Trophoblast cell (in vitro differentiated cells and primary cell): Measurements from ENCODE around the gene GRAMD2A.

Experiments used
- DNase-seq, 2 donors: peaks; one replicate each; pipeline ENCODE4 v3.0.0-alpha.2; 2016
- H2AFZ ChIP-seq: 2 replicates; pipeline ENCODE4 v1.6.1; 2013; ENCODE audit warnings: low read length, moderate library complexity, mild to moderate bottlenecking; ENCODE audit not compliant: insufficient read depth, poor library complexity
- H2AK5ac ChIP-seq: 2 replicates; pipeline ENCODE4 v1.6.1; 2013; ENCODE audit warnings: mild to moderate bottlenecking, low read length
- H2BK120ac ChIP-seq: 2 replicates; pipeline ENCODE4 v1.6.1; 2013; ENCODE audit warnings: low read length, mild to moderate bottlenecking, moderate library complexity; ENCODE audit not compliant: insufficient read depth, poor library complexity
- H2BK12ac ChIP-seq: 2 replicates; pipeline ENCODE4 v1.6.1; 2013; ENCODE audit warnings: mild to moderate bottlenecking, low read length, moderate library complexity
- H2BK5ac ChIP-seq: 2 replicates; pipeline ENCODE4 v1.6.1; 2013; ENCODE audit warnings: low read length, low read depth, moderate library complexity, mild to moderate bottlenecking; ENCODE audit not compliant: poor library complexity
- H3K14ac ChIP-seq: 2 replicates; pipeline ENCODE4 v1.6.1; 2013; ENCODE audit warnings: mild to moderate bottlenecking, low read length
- H3K18ac ChIP-seq: 2 replicates; pipeline ENCODE4 v1.6.1; 2013; ENCODE audit warnings: mild to moderate bottlenecking, low read length
- H3K23ac ChIP-seq: 2 replicates; pipeline ENCODE4 v1.6.1; 2013; ENCODE audit warnings: low read length
- H3K27ac ChIP-seq: 2 replicates; pipeline ENCODE4 v1.5.1; 2013; ENCODE audit warnings: low read depth, mild to moderate bottlenecking, inconsistent platforms, low read length, moderate library complexity
- H3K27me3 ChIP-seq: 2 replicates; pipeline ENCODE4 v1.6.1; 2013; ENCODE audit warnings: inconsistent platforms, mild to moderate bottlenecking, low read length, moderate library complexity; ENCODE audit not compliant: insufficient read depth
- H3K36me3 ChIP-seq, 2 experiments: 1 replicate in 1 of 2; 2 replicates in 1 of 2; pipeline ENCODE4 v1.6.1; 2013; ENCODE audit warnings: low read length in 2 of 2, mild to moderate bottlenecking in 2 of 2, moderate library complexity in 1 of 2; ENCODE audit not compliant: insufficient read depth in 2 of 2, control insufficient read depth in 1 of 2
- H3K4ac ChIP-seq: 2 replicates; pipeline ENCODE4 v1.6.1; 2013; ENCODE audit warnings: low read depth, mild to moderate bottlenecking, low read length, moderate library complexity
- H3K4me1 ChIP-seq, 2 experiments: 1 replicate in 1 of 2; 2 replicates in 1 of 2; pipeline ENCODE4 v1.6.1; 2013; ENCODE audit warnings: low read length in 2 of 2, mild to moderate bottlenecking in 2 of 2, moderate library complexity in 1 of 2; ENCODE audit not compliant: insufficient read depth in 2 of 2, control insufficient read depth in 1 of 2
- H3K4me2 ChIP-seq: 2 replicates; pipeline ENCODE4 v1.6.1; 2013; ENCODE audit warnings: inconsistent platforms, mild to moderate bottlenecking, low read length, moderate library complexity
- H3K4me3 ChIP-seq: 2 replicates; pipeline ENCODE4 v1.5.1; 2013; ENCODE audit warnings: mild to moderate bottlenecking, low read depth, low read length, inconsistent platforms
- H3K79me1 ChIP-seq: one replicate; pipeline ENCODE4 v1.6.1; 2013; ENCODE audit warnings: low read length
- H3K79me2 ChIP-seq: 2 replicates; pipeline ENCODE4 v1.6.1; 2013; ENCODE audit warnings: low read length, mild to moderate bottlenecking; ENCODE audit not compliant: control insufficient read depth, insufficient read depth, poor library complexity
- H3K9ac ChIP-seq: 2 replicates; pipeline ENCODE4 v1.6.1; 2013; ENCODE audit warnings: mild to moderate bottlenecking, low read length
- H3K9me3 ChIP-seq: 2 replicates; pipeline ENCODE4 v1.6.1; 2013; ENCODE audit warnings: low read depth, mild to moderate bottlenecking, control low read depth, inconsistent platforms, low read length; ENCODE audit not compliant: insufficient read depth
- H4K12ac ChIP-seq: 2 replicates; pipeline ENCODE4 v1.6.1; 2013; ENCODE audit warnings: low read depth, mild to moderate bottlenecking, low read length, moderate library complexity
- H4K8ac ChIP-seq: 2 replicates; pipeline ENCODE4 v1.6.1; 2013; ENCODE audit warnings: low read depth, mild to moderate bottlenecking, low read length, moderate library complexity
- H4K91ac ChIP-seq: one replicate; pipeline ENCODE4 v1.6.1; 2013; ENCODE audit warnings: low read depth, mild to moderate bottlenecking, low read length, moderate library complexity
- WGBS: extraction: QIAGEN DNeasy Blood & Tissue Kit; methylation state at CpG from one replicate; pipeline ENCODE4 v1.1.7; 2013; ENCODE audit warnings: missing lambda C conversion rate; ENCODE audit not compliant: insufficient read length, insufficient coverage; ENCODE audit errors: extremely low coverage; 5-methylcytosine and 5-hydroxymethylcytosine counted together

GRAMD2A gene

GRCh38 chr15:72154316-72154715 is 43.3 kb downstream of the GRAMD2A start:
- H3K4me2 ChIP-seq: no peak overlapping the region
- no peak overlapping the region for H4K8ac ChIP-seq

GRCh38 chr15:72153269-72154000 is 44.2 kb downstream of the GRAMD2A start:
- H3K14ac ChIP-seq: no peak overlapping the region
- H3K4me3 ChIP-seq: no peak overlapping the region
- H3K27me3 ChIP-seq: no peaks in the 10 kb centered on the region
- H4K12ac ChIP-seq: no peak overlapping the region
- no peak overlapping the region for H2BK12ac ChIP-seq
- no peak overlapping the region for H4K8ac ChIP-seq
- H2AK5ac ChIP-seq: no peak overlapping the region
- no peak overlapping the region for H3K4me2 ChIP-seq
- H2BK5ac ChIP-seq: no peak overlapping the region
- H3K79me1 ChIP-seq: peaks cover 2% of the 10 kb centered on the region
- H3K9ac ChIP-seq: no peak overlapping the region
- no peak overlapping the region for H2AFZ ChIP-seq
- DNase-seq: no peak
- H3K36me3 ChIP-seq: no peaks in the 10 kb centered on the region
- no peaks in the 10 kb centered on the region for H3K4me1 ChIP-seq
- H2BK120ac ChIP-seq: no peak overlapping the region
- no peak overlapping the region for H3K18ac ChIP-seq
- H4K91ac ChIP-seq: no peak overlapping the region
- no peak overlapping the region for H3K27ac ChIP-seq
- no peak overlapping the region for H3K23ac ChIP-seq
- no peaks in the 10 kb centered on the region for H3K79me2 ChIP-seq
- no peaks in the 10 kb centered on the region for H3K9me3 ChIP-seq
- H3K4ac ChIP-seq: no peak overlapping the region
- no CpG with 5 or more reads among the region's 5 CpGs for WGBS

More at GRCh38 chr15:72154316-72154715, 43.3 kb downstream of the GRAMD2A start:
- no peak for DNase-seq
- Histone ChIP-seq H3K23ac (no peak overlapping the region), H2AK5ac (no peak overlapping the region), H3K9me3 (no peaks in the 10 kb centered on the region), H2AFZ (no peak overlapping the region), H3K4me3 (no peak overlapping the region), H2BK120ac (no peak overlapping the region), H3K36me3 (no peaks in the 10 kb centered on the region), H2BK12ac (no peak overlapping the region), H3K18ac (no peak overlapping the region), H2BK5ac (no peak overlapping the region), H3K4me1 (no peaks in the 10 kb centered on the region), H3K79me2 (no peaks in the 10 kb centered on the region), H4K12ac (no peak overlapping the region), H3K14ac (no peak overlapping the region), H3K27ac (no peak overlapping the region), H3K9ac (no peak overlapping the region), H3K79me1 (peaks cover 2% of the 10 kb centered on the region), H3K27me3 (no peaks in the 10 kb centered on the region), H4K91ac (no peak overlapping the region), H3K4ac (no peak overlapping the region)
- WGBS: no CpG with 5 or more reads among the region's 7 CpGs

GRCh38 chr15:72147418-72147817 is 50.2 kb downstream of the GRAMD2A start:
- H3K4me2 ChIP-seq: no peak overlapping the region

DNA sequence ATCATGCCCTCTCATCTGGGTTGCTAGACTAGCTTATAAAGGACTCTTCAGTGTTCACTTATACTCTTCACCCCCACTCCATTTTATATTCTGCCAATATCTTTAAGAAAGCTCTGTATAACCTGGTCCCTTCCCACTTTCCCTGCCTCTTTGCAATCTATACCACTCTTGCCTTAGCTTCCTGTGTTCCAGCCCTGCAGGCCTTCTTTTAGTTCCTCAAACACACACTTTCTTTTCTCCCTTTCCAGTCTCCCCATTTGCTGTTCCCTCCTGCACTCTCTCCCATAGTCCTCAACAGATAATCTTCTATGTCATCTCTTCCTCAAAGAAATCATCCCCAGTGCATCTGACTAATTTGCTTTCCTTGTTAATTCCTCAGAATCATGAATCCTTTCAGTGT is 50.7 kb downstream of the GRAMD2A start:
- Histone ChIP-seq H3K9ac (no peak overlapping the region), H3K4me3 (no peak overlapping the region), H3K79me2 (no peaks in the 10 kb centered on the region), H3K79me1 (no peaks in the 10 kb centered on the region), H3K27me3 (no peaks in the 10 kb centered on the region), H3K27ac (no peak overlapping the region), H3K4me2 (no peak overlapping the region), H4K8ac (no peak overlapping the region), H3K4me1 (no peaks in the 10 kb centered on the region), H3K14ac (no peak overlapping the region), H3K36me3 (no peaks in the 10 kb centered on the region), H3K23ac (no peak overlapping the region), H3K4ac (no peak overlapping the region), H2BK120ac (no peak overlapping the region), H3K9me3 (no peaks in the 10 kb centered on the region), H4K91ac (no peak overlapping the region), H2AK5ac (no peak overlapping the region), H2AFZ (no peak overlapping the region), H2BK5ac (no peak overlapping the region), H4K12ac (no peak overlapping the region), H3K18ac (no peak overlapping the region), H2BK12ac (no peak overlapping the region)
- no peak for DNase-seq

More at GRCh38 chr15:72147418-72147817, 50.2 kb downstream of the GRAMD2A start:
- Histone ChIP-seq H2AK5ac (no peak overlapping the region), H2BK120ac (no peak overlapping the region), H3K18ac (no peak overlapping the region), H3K9ac (no peak overlapping the region), H3K14ac (no peak overlapping the region), H3K27me3 (no peaks in the 10 kb centered on the region), H3K9me3 (no peaks in the 10 kb centered on the region), H2BK12ac (no peak overlapping the region), H3K23ac (no peak overlapping the region), H4K12ac (no peak overlapping the region), H3K4me3 (no peak overlapping the region), H3K79me1 (no peaks in the 10 kb centered on the region), H4K8ac (no peak overlapping the region), H2AFZ (no peak overlapping the region), H3K79me2 (no peaks in the 10 kb centered on the region), H3K4ac (no peak overlapping the region), H3K36me3 (no peaks in the 10 kb centered on the region), H3K27ac (no peak overlapping the region), H2BK5ac (no peak overlapping the region), H4K91ac (no peak overlapping the region), H3K4me1 (no peaks in the 10 kb centered on the region)
- DNase-seq: no peak
- no CpG with 5 or more reads among the region's 2 CpGs for WGBS
